Loucy (cell line): ENCODE data around the gene SUPT3H.

Experiments used
- EZH2phosphoT487 ChIP-seq: fragments of 200-600 bp; IDR thresholded peaks from 2 replicates; pipeline ENCODE4 v1.6.1; 2018; ENCODE audit warnings: antibody characterized with exemption, mild to moderate bottlenecking, moderate library complexity, borderline replicate concordance
- TF ChIP-seq, protein P1 (sequence below): fragments of 200-600 bp; sonication (generic); conservative IDR thresholded peaks from 2 replicates; pipeline ENCODE4 v1.5.1; 2014; ENCODE audit warnings: mild to moderate bottlenecking, antibody characterized with exemption, low read length

DNA sequence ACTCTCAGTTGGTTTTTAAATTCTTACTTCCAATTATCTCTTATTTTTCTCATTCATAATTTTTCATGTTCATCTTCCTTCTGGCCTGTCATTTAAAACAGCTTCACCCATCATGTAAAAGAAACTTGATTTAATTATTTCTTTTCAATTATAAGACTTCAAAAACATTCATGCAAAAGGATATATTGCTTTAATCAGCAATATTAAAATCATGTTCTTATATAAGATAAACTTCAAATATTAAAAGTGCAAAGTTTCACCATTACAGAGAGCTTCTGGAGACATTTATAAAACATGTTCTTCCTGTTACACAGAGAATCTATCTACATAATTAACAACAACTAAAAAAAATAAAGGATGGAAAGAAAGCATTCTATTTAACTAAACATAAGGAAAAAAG lies 446.3 kb downstream of the SUPT3H start:
- TF ChIP-seq, protein P1, sequence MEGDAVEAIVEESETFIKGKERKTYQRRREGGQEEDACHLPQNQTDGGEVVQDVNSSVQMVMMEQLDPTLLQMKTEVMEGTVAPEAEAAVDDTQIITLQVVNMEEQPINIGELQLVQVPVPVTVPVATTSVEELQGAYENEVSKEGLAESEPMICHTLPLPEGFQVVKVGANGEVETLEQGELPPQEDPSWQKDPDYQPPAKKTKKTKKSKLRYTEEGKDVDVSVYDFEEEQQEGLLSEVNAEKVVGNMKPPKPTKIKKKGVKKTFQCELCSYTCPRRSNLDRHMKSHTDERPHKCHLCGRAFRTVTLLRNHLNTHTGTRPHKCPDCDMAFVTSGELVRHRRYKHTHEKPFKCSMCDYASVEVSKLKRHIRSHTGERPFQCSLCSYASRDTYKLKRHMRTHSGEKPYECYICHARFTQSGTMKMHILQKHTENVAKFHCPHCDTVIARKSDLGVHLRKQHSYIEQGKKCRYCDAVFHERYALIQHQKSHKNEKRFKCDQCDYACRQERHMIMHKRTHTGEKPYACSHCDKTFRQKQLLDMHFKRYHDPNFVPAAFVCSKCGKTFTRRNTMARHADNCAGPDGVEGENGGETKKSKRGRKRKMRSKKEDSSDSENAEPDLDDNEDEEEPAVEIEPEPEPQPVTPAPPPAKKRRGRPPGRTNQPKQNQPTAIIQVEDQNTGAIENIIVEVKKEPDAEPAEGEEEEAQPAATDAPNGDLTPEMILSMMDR, result no peak
- no peak for TF ChIP-seq EZH2phosphoT487
